ENCODE results near the gene RBBP7.

Gene RBBP7

GRCh38 chrX:16870095-16870861, at the start of gene RBBP7:
Gene RBBP7 (minus strand): TSS chrX:16870362. CDS start chrX:16870053, 309 bp downstream.
- peak within 1 kb of the TSS; percentile 49 to 70 (median 60) for H3K4me3 ChIP-seq
- peak within 1 kb of the TSS; percentile 67 to 98 (median 86) for H3K27ac ChIP-seq

GRCh38 chrX:16918979-16919378, 48.8 kb upstream of the RBBP7 start:
- Histone ChIP-seq H3K4me3 (no peak overlapping the region), H3K27ac (no peak overlapping the region)

GRCh38 chrX:16917120-16917519, 47.0 kb upstream of the RBBP7 start:
- Histone ChIP-seq H3K4me3 (no peak overlapping the region), H3K27ac (no peak overlapping the region)

- Histone ChIP-seq H3K27ac (no peak overlapping the region), H3K4me3 (no peak overlapping the region)
Measured at GRCh38 chrX:16916561-16916960, 46.4 kb upstream of the RBBP7 start.

- Histone ChIP-seq H3K27ac (no peak overlapping the region), H3K4me3 (no peak overlapping the region)
Measured at GRCh38 chrX:16914058-16914457, 43.9 kb upstream of the RBBP7 start.

GRCh38 chrX:16910376-16910775, 40.2 kb upstream of the RBBP7 start:
- no peak overlapping the region for H3K4me3 ChIP-seq

GRCh38 chrX:16903274-16904022, 33.3 kb upstream of the RBBP7 start:
- H3K27ac ChIP-seq: no peak overlapping the region
- no peak overlapping the region for H3K4me3 ChIP-seq

More at GRCh38 chrX:16910376-16910775, 40.2 kb upstream of the RBBP7 start:
- no peak overlapping the region for H3K27ac ChIP-seq

- Histone ChIP-seq H3K4me3 (no peak overlapping the region), H3K27ac (no peak overlapping the region)
Measured at GRCh38 chrX:16897445-16897844, 27.3 kb upstream of the RBBP7 start.

- H3K4me3 ChIP-seq: no peak overlapping the region
- no peak overlapping the region for H3K27ac ChIP-seq
Measured at GRCh38 chrX:16892504-16893362, 22.6 kb upstream of the RBBP7 start.

GRCh38 chrX:16885628-16886027, 15.5 kb upstream of the RBBP7 start:
- H3K4me3 ChIP-seq: no peak overlapping the region
- H3K27ac ChIP-seq: no peak overlapping the region

GRCh38 chrX:16883487-16883804, 13.3 kb upstream of the RBBP7 start:
- no peak overlapping the region for H3K4me3 ChIP-seq
- no peak overlapping the region for H3K27ac ChIP-seq

GRCh38 chrX:16882702-16883486, 12.7 kb upstream of the RBBP7 start:
- H3K27ac ChIP-seq: peak overlapping the region in 12 of 21 experiments; percentile 14 to 71 (median 44)
- peak overlapping the region; percentile 13 to 45 (median 31) for H3K4me3 ChIP-seq

- peak overlapping the region in 2 of 21 experiments; percentile 59 to 61 for H3K27ac ChIP-seq
- peak overlapping the region in 6 of 7 experiments; percentile 20 to 45 (median 33) for H3K4me3 ChIP-seq
Measured at GRCh38 chrX:16882169-16882568, 12.0 kb upstream of the RBBP7 start.

GRCh38 chrX:16876696-16877095, 6.5 kb upstream of the RBBP7 start:
- no peak overlapping the region for H3K27ac ChIP-seq
- H3K4me3 ChIP-seq: no peak overlapping the region

- no peak overlapping the region for H3K4me3 ChIP-seq
Measured at GRCh38 chrX:16874458-16875095, 4.4 kb upstream of the RBBP7 start.

GRCh38 chrX:16873106-16873505, 2.9 kb upstream of the RBBP7 start:
- no peak overlapping the region for H3K4me3 ChIP-seq
- H3K27ac ChIP-seq: no peak overlapping the region

More at GRCh38 chrX:16874458-16875095, 4.4 kb upstream of the RBBP7 start:
- H3K27ac ChIP-seq: no peak overlapping the region

GRCh38 chrX:16870862-16871815, 977 bp upstream of the RBBP7 start:
- H3K4me3 ChIP-seq: peak overlapping the region; percentile 41 to 63 (median 46)
- peak overlapping the region; percentile 22 to 98 (median 86) for H3K27ac ChIP-seq

Measured in skin epidermis (tissue), 12 donors.